B cell (primary cell): Measurements from ENCODE around the gene HLCS. TPM values are rescaled to one million over a fixed set of nuclear protein-coding genes. Genes with fewer than 3 reads are reported as not detected.

ENCODE experiments used
- ATAC-seq: fragments of 200-7000 bp; cut with Tn5 transposase; one replicate; pipeline ENCODE4 v1.10.0; 2021; ENCODE audit warnings: low read depth, mild to moderate bottlenecking, moderate number of reproducible peaks, moderate library complexity
- CTCF ChIA-PET: fragments of 350-600 bp; sonication (Branson Sonifier 250); formaldehyde crosslinking; loops from one replicate; lab custom pipeline; 2021; ENCODE audit warnings: antibody characterized with exemption, inconsistent platforms; lab: Charles Lee
- POLR2A ChIA-PET: fragments of 350-600 bp; sonication (Branson Sonifier 250); formaldehyde crosslinking; loops from one replicate; lab custom pipeline; 2021; ENCODE audit warnings: antibody characterized with exemption; lab: Charles Lee
- DNase-seq: peaks from one replicate; pipeline ENCODE4 v3.0.0; 2013
- H2AFZ ChIP-seq: 2 replicates; pipeline ENCODE4 v1.6.1; 2012; ENCODE audit warnings: mild to moderate bottlenecking, low read depth, low read length; ENCODE audit not compliant: insufficient read depth, poor library complexity, severe bottlenecking
- H3K27ac ChIP-seq, 2 donors: 1 replicate in 1 of 2; 2 replicates in 1 of 2; pipeline ENCODE4 v1.5.1; 2012 to 2013; ENCODE audit warnings: low read length in 2 of 2, mild to moderate bottlenecking in 2 of 2, moderate library complexity in 1 of 2
- H3K27me3 ChIP-seq, 4 experiments: fragments of 200-600 bp in 1 of 4; sonication (generic) in 1 of 4; replicated peaks in 1 of 4; 1 replicate in 2 of 4; 2 replicates in 2 of 4; pipeline versions ENCODE4 v1.6.1 to v1.7.0; 2013 to 2016; ENCODE audit warnings: low read length in 3 of 4, mild to moderate bottlenecking in 2 of 4, mixed read lengths in 1 of 4, moderate library complexity in 1 of 4; ENCODE audit not compliant: insufficient read depth in 4 of 4, control insufficient read depth in 3 of 4; ENCODE audit errors: control extremely low read depth in 1 of 4
- H3K36me3 ChIP-seq, 2 experiments: replicated peaks in 1 of 2; 1 replicate in 1 of 2; 2 replicates in 1 of 2; pipeline versions ENCODE4 v1.6.1 to v1.7.1; 2013; ENCODE audit warnings: low read length in 1 of 2; ENCODE audit not compliant: insufficient read depth in 2 of 2, control insufficient read depth in 1 of 2; ENCODE audit errors: control extremely low read depth in 1 of 2, extremely low read depth in 1 of 2
- H3K4me1 ChIP-seq, 2 donors: fragments of 200-600 bp in 1 of 2; sonication (generic) in 1 of 2; 1 replicate in 1 of 2; 2 replicates in 1 of 2; pipeline versions ENCODE4 v1.5.1 to v1.6.1; 2013 to 2017; ENCODE audit warnings: low read length in 2 of 2; ENCODE audit not compliant: control insufficient read depth in 2 of 2, insufficient read depth in 2 of 2
- H3K4me2 ChIP-seq: replicated peaks from 2 replicates; pipeline ENCODE3; 2012; ENCODE audit warnings: mild to moderate bottlenecking, low read depth, low read length; ENCODE audit not compliant: poor library complexity, severe bottlenecking
- H3K4me3 ChIP-seq, 5 experiments: fragments of 200-600 bp in 1 of 5; sonication (generic) in 1 of 5; 1 replicate in 3 of 5; 2 replicates in 2 of 5; pipeline versions ENCODE4 v1.5.1 to v1.7.0; 2011 to 2016; ENCODE audit warnings: low read length in 4 of 5, mild to moderate bottlenecking in 4 of 5, low read depth in 2 of 5, control low read depth in 1 of 5, moderate library complexity in 1 of 5; ENCODE audit not compliant: insufficient read depth in 1 of 5; ENCODE audit errors: control extremely low read depth in 1 of 5, extremely low read depth in 1 of 5
- H3K79me2 ChIP-seq: fragments of 200-600 bp; sonication (generic); one replicate; pipeline ENCODE4 v1.6.0; 2016; ENCODE audit warnings: low read length; ENCODE audit not compliant: control insufficient read depth, insufficient read depth
- H3K9ac ChIP-seq: fragments of 200-600 bp; sonication (generic); 2 replicates; pipeline ENCODE4 v1.6.1; 2017; ENCODE audit warnings: mild to moderate bottlenecking, low read length, moderate library complexity
- H3K9me3 ChIP-seq, 3 donors: one replicate each; pipeline versions ENCODE4 v1.6.1 to v1.7.1; 2013; ENCODE audit warnings: low read length in 2 of 3; ENCODE audit not compliant: control insufficient read depth in 2 of 3, insufficient read depth in 1 of 3; ENCODE audit errors: control extremely low read depth in 1 of 3
- H4K20me1 ChIP-seq: 2 replicates; pipeline ENCODE4 v1.6.0; 2012; ENCODE audit warnings: mild to moderate bottlenecking, low read length; ENCODE audit not compliant: insufficient read depth, control insufficient read depth, poor library complexity, severe bottlenecking
- H3K27ac Mint-ChIP-seq: one replicate; pipeline ENCODE4 v1.8.0; 2021; ENCODE audit warnings: mixed read lengths
- H3K27me3 Mint-ChIP-seq: one replicate; pipeline ENCODE4 v1.8.0; 2021; ENCODE audit warnings: mixed read lengths
- H3K4me1 Mint-ChIP-seq: one replicate; pipeline ENCODE4 v1.8.0; 2021; ENCODE audit warnings: mixed read lengths
- H3K4me3 Mint-ChIP-seq: one replicate; pipeline ENCODE4 v1.8.0; 2021; ENCODE audit warnings: mixed read lengths
- H3K9me3 Mint-ChIP-seq: one replicate; pipeline ENCODE4 v1.8.0; 2022; ENCODE audit warnings: mixed read lengths; ENCODE audit not compliant: insufficient read depth
- CTCF ChIP-seq: fragments of 200-600 bp; IDR thresholded peaks from one replicate; pipeline ENCODE4 v1.8.0; 2022; ENCODE audit warnings: antibody characterized with exemption, mild to moderate bottlenecking
- EZH2 ChIP-seq: IDR thresholded peaks from 2 replicates; pipeline ENCODE4 v1.6.1; 2012; ENCODE audit warnings: borderline replicate concordance, low read depth, mild to moderate bottlenecking, moderate library complexity, low read length; ENCODE audit not compliant: insufficient read depth, poor library complexity, severe bottlenecking
- WGBS: methylation state at CpG from one replicate; pipeline ENCODE4 v1.1.5; 2013; ENCODE audit warnings: missing lambda C conversion rate; ENCODE audit not compliant: insufficient coverage; 5-methylcytosine and 5-hydroxymethylcytosine counted together
- intact Hi-C: fragments of 100-400 bp; cut with micrococcal nuclease; formaldehyde crosslinking; loops from one replicate; pipeline ENCODE4 v1.10.0; 2022
- polyA plus RNA-seq: library from polyadenylated mRNA; depleted of rRNA; stranded (reverse); fragments of >200 nt; gene quantifications from 2 replicates; pipeline ENCODE4 v1.2.3, GENCODE V29; 2012
- total RNA-seq, 2 donors: library from RNA; stranded (reverse); fragments of 120-200 nt in 1 of 2; gene quantifications; 1 replicate in 1 of 2; 2 replicates in 1 of 2; pipeline versions ENCODE4 v1.2.3 to v1.2.4, GENCODE V29; 2013 to 2022

HLCS gene
- total and polyA plus RNA-seq, 2 donors (not counting 1 experiment from before 2014, with no cell fraction given): 4.4 to 14.7 TPM

DNA sequence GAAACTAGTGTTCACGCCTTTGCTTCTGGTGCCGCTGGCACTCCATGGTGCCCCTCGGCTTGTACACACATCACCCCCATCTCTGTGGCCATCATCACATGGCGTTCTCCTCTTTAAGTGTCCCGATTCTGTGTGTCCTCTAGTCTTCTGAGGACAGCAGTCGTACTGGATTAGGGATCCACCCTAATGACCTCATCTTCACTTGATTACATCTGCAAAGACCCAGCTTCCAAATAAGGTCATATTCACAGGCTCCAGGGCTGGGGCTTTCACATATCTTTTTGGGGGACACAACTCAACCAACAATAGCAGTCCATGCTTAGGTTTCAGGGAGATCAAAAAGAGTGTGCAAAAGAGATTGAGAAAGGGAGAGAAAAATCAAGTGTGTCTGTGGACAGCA is 64.9 kb downstream of the HLCS start:
- Histone ChIP-seq H4K20me1 (no peaks in the 10 kb centered on the region), H3K27me3 (no peaks in the 10 kb centered on the region), H2AFZ (no peak overlapping the region), H3K79me2 (no peaks in the 10 kb centered on the region), H3K4me3 (no peak overlapping the region), H3K9ac (no peak overlapping the region), H3K4me2 (no peak overlapping the region), H3K36me3 (peaks cover 0 to 2% of the 10 kb centered on the region in 2 experiments), H3K9me3 (no peaks in the 10 kb centered on the region), H3K27ac (no peak overlapping the region), H3K4me1 (no peaks in the 10 kb centered on the region)
- intact Hi-C loops: no loop called here
- CTCF ChIA-PET: no interaction called here
- TF ChIP-seq CTCF (no peak), EZH2 (no peak)
- H3K4me3 Mint-ChIP-seq: no peak overlapping the region
- H3K9me3 Mint-ChIP-seq: no peaks in the 10 kb centered on the region
- ATAC-seq (no peak), DNase-seq (no peak)
- POLR2A ChIA-PET: no interaction called here
- H3K4me1 Mint-ChIP-seq: no peaks in the 10 kb centered on the region
- no peaks in the 10 kb centered on the region for H3K27me3 Mint-ChIP-seq
- H3K27ac Mint-ChIP-seq: no peak overlapping the region
- 100% methylated on average over 6 of the region's 6 CpGs for WGBS

DNA sequence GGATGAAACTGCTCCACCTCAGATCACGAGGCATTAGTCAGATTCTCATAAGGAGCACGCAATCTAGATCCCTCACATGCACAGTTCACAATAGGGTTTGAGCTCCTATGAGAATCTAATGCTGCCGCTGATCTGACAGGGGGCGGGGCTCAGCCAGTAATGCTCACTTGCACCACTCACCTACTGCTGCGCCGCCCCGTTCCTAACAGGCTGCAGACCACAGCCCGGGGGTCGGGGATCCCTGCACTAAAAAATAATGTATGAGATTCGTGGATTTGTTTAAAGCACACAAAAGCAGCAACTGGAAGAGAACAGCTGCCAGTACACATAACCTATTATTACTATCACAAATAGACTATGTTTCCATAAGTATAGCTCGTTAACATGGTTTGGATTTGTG is 72.9 kb downstream of the HLCS start:
- intact Hi-C loops: no loop called here
- no peaks in the 10 kb centered on the region for H3K27me3 Mint-ChIP-seq
- Histone ChIP-seq H3K4me3 (no peak overlapping the region), H2AFZ (no peak overlapping the region), H3K4me1 (no peaks in the 10 kb centered on the region), H3K27me3 (no peaks in the 10 kb centered on the region), H4K20me1 (no peaks in the 10 kb centered on the region), H3K27ac (no peak overlapping the region), H3K79me2 (no peaks in the 10 kb centered on the region), H3K36me3 (peaks cover 0 to 6% of the 10 kb centered on the region in 2 experiments), H3K4me2 (no peak overlapping the region), H3K9ac (no peak overlapping the region), H3K9me3 (peaks cover 0 to 4% (median 0%) of the 10 kb centered on the region in 3 donors)
- DNase-seq: no peak
- no peak for ATAC-seq
- H3K4me3 Mint-ChIP-seq: no peak overlapping the region
- ChIA-PET POLR2A (no interaction called here), CTCF (no interaction called here)
- WGBS: 93% methylated on average over 3 of the region's 11 CpGs
- H3K9me3 Mint-ChIP-seq: no peaks in the 10 kb centered on the region
- no peaks in the 10 kb centered on the region for H3K4me1 Mint-ChIP-seq
- no peak overlapping the region for H3K27ac Mint-ChIP-seq
- TF ChIP-seq EZH2: no peak
- no peak for TF ChIP-seq CTCF
